PC-9 (cell line): Measurements from ENCODE around the gene LONRF2. TPM values are rescaled to one million over a fixed set of nuclear protein-coding genes. Genes with fewer than 3 reads are reported as not detected.

Source experiments
- BruUV-seq: library from RNA; stranded (reverse); fragments of 400-500 nt; replicated peaks from 2 replicates; lab custom pipeline; 2021; lab: Mats Ljungman, UMichigan
- CTCF ChIA-PET: fragments of 300-600 bp; sonication (Branson Sonifier 250); formaldehyde crosslinking; loops from one replicate; lab custom pipeline; 2022; ENCODE audit warnings: antibody characterized with exemption; lab: Charles Lee
- POLR2A ChIA-PET: fragments of 300-600 bp; sonication (Branson Sonifier 250); formaldehyde crosslinking; loops from one replicate; lab custom pipeline; 2022; ENCODE audit warnings: antibody characterized with exemption; ENCODE audit not compliant: unreplicated experiment; lab: Charles Lee
- DNase-seq, 2 experiments: peaks; one replicate each; pipeline versions ENCODE4 v3.0.0 to v3.0.0-alpha.2; 2015 to 2022; ENCODE audit warnings: mixed read lengths in 1 of 2
- H2AFZ ChIP-seq: fragments of 200-600 bp; sonication (generic); 2 replicates; pipeline ENCODE4 v1.8.1; 2017; ENCODE audit warnings: antibody characterized with exemption
- H3F3A ChIP-seq: fragments of 200-600 bp; sonication (generic); 2 replicates; pipeline ENCODE4 v1.8.1; 2017; ENCODE audit warnings: antibody characterized with exemption, mild to moderate bottlenecking, low read depth; ENCODE audit not compliant: insufficient read depth
- H3K27ac ChIP-seq: fragments of 200-600 bp; sonication (generic); 2 replicates; pipeline ENCODE4 v1.6.1; 2016; ENCODE audit warnings: mixed run types
- H3K27me3 ChIP-seq: fragments of 200-600 bp; sonication (generic); 2 replicates; pipeline ENCODE4 v1.6.1; 2016; ENCODE audit warnings: low read depth, mixed run types; ENCODE audit not compliant: insufficient read depth
- H3K36me3 ChIP-seq: fragments of 200-600 bp; sonication (generic); 2 replicates; pipeline ENCODE4 v1.6.1; 2016; ENCODE audit warnings: low read depth, mixed run types
- H3K4me1 ChIP-seq: fragments of 200-600 bp; sonication (generic); replicated peaks from 2 replicates; pipeline ENCODE4 v1.6.1; 2016; ENCODE audit warnings: mixed run types; ENCODE audit not compliant: insufficient read depth
- H3K4me2 ChIP-seq: fragments of 200-600 bp; sonication (generic); 2 replicates; pipeline ENCODE4 v1.6.1; 2017; ENCODE audit warnings: mixed run types
- H3K4me3 ChIP-seq: fragments of 200-600 bp; sonication (generic); 2 replicates; pipeline ENCODE4 v1.6.1; 2016; ENCODE audit warnings: mixed run types
- H3K79me2 ChIP-seq: fragments of 200-600 bp; sonication (generic); 2 replicates; pipeline ENCODE4 v1.6.1; 2017; ENCODE audit warnings: low read depth, mixed run types
- H3K9me2 ChIP-seq: fragments of 200-600 bp; sonication (generic); 2 replicates; pipeline ENCODE4 v1.8.1; 2017; ENCODE audit warnings: mild to moderate bottlenecking; ENCODE audit not compliant: insufficient read depth
- H3K9me3 ChIP-seq: fragments of 200-600 bp; sonication (generic); 2 replicates; pipeline ENCODE4 v1.8.1; 2016; ENCODE audit warnings: low read depth; ENCODE audit not compliant: insufficient read depth
- H4K20me1 ChIP-seq: fragments of 200-600 bp; sonication (generic); 2 replicates; pipeline ENCODE4 v1.8.1; 2017; ENCODE audit not compliant: insufficient read depth
- EZH2 ChIP-seq: fragments of 200-600 bp; sonication (generic); IDR thresholded peaks from 2 replicates; pipeline ENCODE4 v1.8.0; 2017; ENCODE audit warnings: antibody characterized with exemption, low read depth
- intact Hi-C: fragments of 100-400 bp; cut with micrococcal nuclease; formaldehyde crosslinking; loops from one replicate; pipeline ENCODE4 v1.10.0; 2022; ENCODE audit not compliant: unreplicated experiment
- total RNA-seq: library from RNA; stranded (reverse); gene quantifications from 2 replicates; pipeline ENCODE4 v1.2.3, GENCODE V29; 2021
- TF ChIP-seq, protein P1 (sequence below): fragments of 200-600 bp; sonication (generic); conservative IDR thresholded peaks from 2 replicates; pipeline ENCODE4 v1.6.1; 2017; ENCODE audit warnings: mixed run types, antibody characterized with exemption, mild to moderate bottlenecking, moderate library complexity

LONRF2 gene
- total RNA-seq, 1 experiment from 2014 or later: not detected

DNA sequence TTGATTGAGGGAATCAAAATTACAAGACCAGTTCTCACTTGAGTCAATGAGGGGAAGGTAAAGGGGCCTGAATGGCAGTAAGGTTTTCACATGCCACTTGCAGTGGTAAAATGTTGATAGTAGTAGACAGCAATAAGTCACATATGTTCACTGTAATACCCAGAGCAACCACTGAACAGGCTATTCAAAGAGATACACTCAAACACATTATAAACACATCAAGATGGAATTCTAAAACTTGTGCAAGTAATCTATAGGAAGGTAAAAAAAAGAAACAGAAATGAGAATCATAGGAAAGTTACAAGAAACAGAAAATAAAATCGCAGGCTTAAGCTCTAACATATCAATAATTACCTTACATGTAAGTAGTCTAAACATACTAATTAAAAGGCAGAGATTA is 93.3 kb downstream of the LONRF2 start:
- no TSS peak for BruUV-seq
- H3K9me2 ChIP-seq: no peaks in the 10 kb centered on the region
- no peak overlapping the region for H2AFZ ChIP-seq
- H4K20me1 ChIP-seq: no peaks in the 10 kb centered on the region
- TF ChIP-seq EZH2: no peak
- TF ChIP-seq, protein P1, sequence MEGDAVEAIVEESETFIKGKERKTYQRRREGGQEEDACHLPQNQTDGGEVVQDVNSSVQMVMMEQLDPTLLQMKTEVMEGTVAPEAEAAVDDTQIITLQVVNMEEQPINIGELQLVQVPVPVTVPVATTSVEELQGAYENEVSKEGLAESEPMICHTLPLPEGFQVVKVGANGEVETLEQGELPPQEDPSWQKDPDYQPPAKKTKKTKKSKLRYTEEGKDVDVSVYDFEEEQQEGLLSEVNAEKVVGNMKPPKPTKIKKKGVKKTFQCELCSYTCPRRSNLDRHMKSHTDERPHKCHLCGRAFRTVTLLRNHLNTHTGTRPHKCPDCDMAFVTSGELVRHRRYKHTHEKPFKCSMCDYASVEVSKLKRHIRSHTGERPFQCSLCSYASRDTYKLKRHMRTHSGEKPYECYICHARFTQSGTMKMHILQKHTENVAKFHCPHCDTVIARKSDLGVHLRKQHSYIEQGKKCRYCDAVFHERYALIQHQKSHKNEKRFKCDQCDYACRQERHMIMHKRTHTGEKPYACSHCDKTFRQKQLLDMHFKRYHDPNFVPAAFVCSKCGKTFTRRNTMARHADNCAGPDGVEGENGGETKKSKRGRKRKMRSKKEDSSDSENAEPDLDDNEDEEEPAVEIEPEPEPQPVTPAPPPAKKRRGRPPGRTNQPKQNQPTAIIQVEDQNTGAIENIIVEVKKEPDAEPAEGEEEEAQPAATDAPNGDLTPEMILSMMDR: no peak
- no peaks in the 10 kb centered on the region for H3F3A ChIP-seq
- no peaks in the 10 kb centered on the region for H3K79me2 ChIP-seq
- no peak overlapping the region for H3K27ac ChIP-seq
- ChIA-PET CTCF (no interaction called here), POLR2A (no interaction called here)
- no peaks in the 10 kb centered on the region; the same call in 1 of the 2 replicates for H3K9me3 ChIP-seq
- H3K36me3 ChIP-seq: no peaks in the 10 kb centered on the region
- intact Hi-C loops: loop anchor here (1.0 kb wide), 1 partner anchor 28 kb away; no protein-coding TSS in a partner anchor
- no peak overlapping the region for H3K4me3 ChIP-seq
- H3K4me1 ChIP-seq: no peaks in the 10 kb centered on the region
- no peak for DNase-seq
- peaks cover 71% of the 10 kb centered on the region for H3K27me3 ChIP-seq
- H3K4me2 ChIP-seq: no peak overlapping the region

DNA sequence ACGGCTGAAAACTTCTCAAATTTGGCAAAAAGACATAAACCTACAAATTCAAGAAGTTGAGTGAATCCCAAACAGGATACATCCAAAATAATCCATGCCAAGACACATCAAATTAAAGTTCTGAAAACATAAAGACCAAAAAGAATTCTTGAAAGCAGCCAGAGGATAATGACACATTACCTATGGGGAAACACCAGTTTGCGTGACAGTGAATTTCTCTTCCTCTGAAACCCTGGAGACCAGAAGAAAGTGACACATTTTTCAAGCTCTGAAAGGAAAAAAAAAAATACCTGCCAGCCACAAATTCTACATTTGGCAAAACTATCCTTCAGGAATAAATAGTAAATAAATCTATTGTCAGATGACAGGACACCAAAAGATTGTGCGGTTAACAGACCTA is 93.9 kb downstream of the LONRF2 start:
- H3F3A ChIP-seq: no peaks in the 10 kb centered on the region
- intact Hi-C loops: no loop called here
- DNase-seq: no peak
- H3K9me2 ChIP-seq: no peaks in the 10 kb centered on the region
- ChIA-PET POLR2A (no interaction called here), CTCF (no interaction called here)
- peaks cover 65% of the 10 kb centered on the region for H3K27me3 ChIP-seq
- H3K4me1 ChIP-seq: no peaks in the 10 kb centered on the region
- no peak overlapping the region for H2AFZ ChIP-seq
- no peak overlapping the region for H3K4me2 ChIP-seq
- H3K27ac ChIP-seq: no peak overlapping the region
- H4K20me1 ChIP-seq: no peaks in the 10 kb centered on the region
- TF ChIP-seq EZH2: no peak
- TF ChIP-seq, protein P1: no peak
- no peaks in the 10 kb centered on the region; the same call in 1 of the 2 replicates for H3K9me3 ChIP-seq
- BruUV-seq: no TSS peak
- H3K4me3 ChIP-seq: no peak overlapping the region
- no peaks in the 10 kb centered on the region for H3K36me3 ChIP-seq
- H3K79me2 ChIP-seq: no peaks in the 10 kb centered on the region

DNA sequence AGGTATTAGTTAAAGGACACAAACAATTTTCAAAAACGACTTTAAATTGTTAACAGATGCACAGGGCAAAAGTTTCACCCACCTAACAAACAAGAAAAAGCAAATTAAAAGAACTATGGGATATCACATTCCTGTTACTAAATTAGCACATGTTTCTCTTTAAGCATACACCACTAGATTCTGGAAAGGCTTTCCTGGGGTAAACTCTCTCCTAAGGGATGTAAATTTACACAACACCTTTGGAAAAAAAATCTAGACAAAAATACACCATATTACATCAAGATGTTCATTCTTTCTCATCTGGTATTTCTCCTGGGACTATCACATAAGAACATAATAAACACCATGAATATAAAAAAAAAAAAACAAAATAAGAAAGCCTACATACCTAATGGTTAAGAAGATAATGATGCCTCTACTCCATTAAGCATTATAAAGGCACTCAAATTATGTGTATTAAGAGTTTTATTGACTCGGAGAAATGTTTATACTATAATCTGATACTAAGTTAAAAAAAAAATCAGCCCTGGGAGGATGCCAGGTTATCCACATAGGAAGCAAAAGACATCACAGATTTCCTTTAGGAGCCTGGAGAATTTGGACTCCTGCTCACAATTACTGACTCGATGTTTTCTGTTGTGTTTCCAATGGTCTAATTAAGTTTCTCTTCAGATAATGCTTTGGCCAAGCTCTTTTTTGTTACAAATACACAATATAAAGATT is 97.2 kb downstream of the LONRF2 start:
- no peaks in the 10 kb centered on the region for H3F3A ChIP-seq
- H3K27me3 ChIP-seq: peaks cover 37% of the 10 kb centered on the region; the same call in 1 of the 2 replicates
- no peak overlapping the region for H3K27ac ChIP-seq
- DNase-seq: no peak
- no peak overlapping the region for H3K4me3 ChIP-seq
- no peak overlapping the region for H2AFZ ChIP-seq
- H4K20me1 ChIP-seq: no peaks in the 10 kb centered on the region
- no peaks in the 10 kb centered on the region for H3K79me2 ChIP-seq
- 0 out of 2 replicates have a peak, but pooled peaks cover 4% of the 10 kb centered on the region for H3K9me2 ChIP-seq
- H3K4me1 ChIP-seq: no peaks in the 10 kb centered on the region
- TF ChIP-seq, protein P1: no peak
- no peak for TF ChIP-seq EZH2
- no peak overlapping the region for H3K4me2 ChIP-seq
- H3K36me3 ChIP-seq: no peaks in the 10 kb centered on the region
- no peaks in the 10 kb centered on the region; the same call in 1 of the 2 replicates for H3K9me3 ChIP-seq
- intact Hi-C loops: no loop called here
- ChIA-PET CTCF (no interaction called here), POLR2A (no interaction called here)
- no TSS peak for BruUV-seq
